Islet precursor cell (in vitro differentiated cells): Measurements from ENCODE around the gene RPTOR.
"Not testable (repeated sequence)": the region's sequence is repeated elsewhere in the genome, so short reads cannot be mapped to it uniquely, and the experiment has no call there.

Source experiments
- DNase-seq: peaks from one replicate; pipeline ENCODE4 v3.0.0-alpha.2; 2018

The RPTOR gene

DNA sequence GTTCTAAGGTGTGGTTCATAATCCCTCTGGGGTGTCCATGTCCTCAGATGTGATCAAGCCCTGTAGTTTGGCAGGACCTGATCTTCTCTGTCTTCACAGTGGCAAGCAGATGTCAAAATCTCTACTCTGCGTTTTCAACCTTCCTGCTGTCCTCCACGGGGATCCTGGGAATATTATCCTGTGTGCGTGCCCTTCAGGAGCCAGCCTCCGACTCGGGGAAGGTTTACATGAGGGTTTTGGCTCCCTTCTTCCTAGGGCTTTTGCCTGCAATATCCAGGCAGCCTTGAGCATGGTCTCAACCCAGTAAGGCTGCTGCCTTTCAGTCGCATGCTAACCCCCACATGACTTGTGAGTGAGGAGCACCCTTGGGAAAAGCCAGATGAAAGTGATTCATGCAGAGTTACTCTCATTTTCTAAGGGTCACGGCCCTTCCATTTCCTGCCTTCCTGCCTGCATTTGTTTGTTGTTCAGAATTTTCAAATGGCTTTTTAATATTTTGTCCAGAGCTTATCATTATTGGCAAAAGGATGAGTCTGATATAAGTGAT is 244.8 kb downstream of the RPTOR start:
- DNase-seq: peak; percentile 57

DNA sequence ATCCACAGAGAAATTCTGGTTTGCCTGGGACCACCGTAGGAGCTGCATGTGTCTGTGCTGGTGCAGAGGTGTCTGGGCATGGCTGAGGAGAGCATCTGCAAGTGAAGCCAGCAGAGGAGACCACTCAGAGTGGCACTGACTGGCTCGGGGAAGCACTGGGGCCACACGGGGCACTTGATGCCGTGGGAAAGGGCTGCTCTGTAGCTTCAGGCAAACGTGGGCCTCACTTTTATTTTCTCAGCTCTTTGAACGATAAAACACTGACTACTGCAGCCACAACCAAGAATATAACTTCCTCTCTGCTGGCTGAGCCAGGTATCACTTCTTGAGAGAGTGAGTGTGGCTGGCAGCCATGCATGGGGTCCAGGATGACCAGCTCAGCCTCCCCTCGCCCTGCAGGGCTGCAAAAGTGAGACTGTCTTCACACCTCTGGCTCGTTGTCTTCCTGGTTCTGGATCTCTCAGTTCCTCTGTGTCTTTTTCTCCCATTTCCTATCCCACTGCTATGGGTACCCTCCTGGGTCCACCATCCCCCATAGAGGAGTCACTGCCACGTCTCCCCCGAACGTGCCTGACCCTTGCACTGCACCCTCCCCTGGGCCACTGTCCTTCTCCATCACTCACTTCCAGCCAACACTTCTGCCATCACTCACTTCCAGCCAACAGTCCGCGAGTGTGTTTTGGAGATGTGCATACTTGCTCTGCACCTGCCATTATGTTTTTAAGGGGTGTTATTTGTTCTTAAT is 245.6 kb downstream of the RPTOR start:
- DNase-seq: peak; percentile 55

DNA sequence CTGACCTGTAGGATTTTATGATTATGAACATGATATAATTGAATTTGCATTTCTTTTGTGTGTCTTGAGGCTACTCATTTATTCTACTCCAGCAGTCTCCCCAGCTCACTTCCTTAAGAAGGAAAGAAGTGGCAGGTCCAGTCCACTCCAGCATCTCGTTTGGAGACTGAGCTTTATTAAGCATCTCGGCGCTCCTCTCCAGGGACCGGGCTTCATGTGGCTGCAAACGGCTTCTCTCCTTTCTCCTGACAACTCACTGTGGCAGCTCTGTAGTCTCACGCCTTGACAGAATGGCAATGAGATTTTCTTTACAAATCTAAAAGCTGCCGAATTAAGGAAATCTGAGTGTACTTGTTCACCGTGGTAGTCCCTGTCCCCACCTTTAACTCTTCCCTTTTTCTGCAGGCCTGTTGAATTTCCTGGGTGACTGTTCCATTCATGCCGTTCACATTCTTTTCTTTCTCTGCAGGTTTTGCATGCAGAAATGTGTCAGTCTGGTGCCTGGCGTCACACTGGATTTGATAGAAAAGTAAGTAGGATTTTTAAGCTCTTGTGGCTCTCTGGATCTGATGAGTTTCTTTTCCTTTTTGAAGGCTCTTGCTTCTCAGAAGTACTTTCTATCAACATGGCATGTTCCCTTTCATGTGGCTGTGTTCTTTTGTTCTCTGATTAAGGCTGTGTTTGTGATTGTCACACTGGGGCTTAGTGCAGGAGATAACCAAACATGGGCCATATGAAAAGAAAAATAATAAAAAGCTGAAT is 246.5 kb downstream of the RPTOR start:
- DNase-seq: no peak

DNA sequence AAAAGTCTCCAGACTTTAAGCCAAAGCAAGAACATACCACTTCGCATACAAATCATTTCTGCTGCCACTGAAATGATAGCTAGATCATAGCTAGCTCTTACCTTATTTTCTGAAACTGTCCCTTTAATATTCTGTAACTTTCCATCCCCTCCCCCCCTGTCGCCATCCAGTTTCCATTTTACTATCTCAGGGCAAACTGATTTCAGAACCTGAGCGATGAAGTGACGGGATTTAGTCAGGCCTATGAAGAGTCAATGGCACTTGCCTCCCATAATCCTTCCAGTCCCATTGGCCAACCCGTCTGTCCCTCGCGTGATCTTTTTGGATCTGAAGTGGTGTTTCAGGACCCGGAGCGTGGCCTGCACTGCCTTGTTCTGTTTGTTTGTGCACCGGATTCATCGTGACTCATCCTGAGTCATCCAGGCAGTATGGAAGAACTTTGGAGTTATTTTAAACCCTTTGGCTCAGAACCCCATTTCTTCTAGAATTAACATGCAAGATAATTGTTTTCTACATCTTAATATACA is 247.2 kb downstream of the RPTOR start:
- DNase-seq: peak; percentile 90

DNA sequence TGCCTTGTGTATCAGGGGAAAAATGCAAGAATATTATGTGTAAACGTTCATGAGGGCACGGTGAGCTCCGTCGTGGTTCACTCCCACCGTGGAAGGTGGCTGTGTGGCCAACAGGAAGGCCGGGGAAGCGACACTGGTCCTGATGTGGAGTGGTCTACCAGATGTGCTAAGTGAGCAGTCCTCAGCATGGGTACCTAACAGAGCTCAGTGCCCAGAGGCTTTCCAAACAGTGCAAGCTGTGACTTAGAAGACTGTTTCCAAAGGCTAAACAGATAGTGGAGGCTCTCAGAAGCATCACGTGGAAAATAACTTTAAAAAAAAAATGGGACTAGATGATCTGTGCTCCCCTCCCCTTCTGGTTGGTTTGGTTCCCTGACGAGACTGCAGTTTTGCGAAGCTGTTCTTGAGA is 247.7 kb downstream of the RPTOR start:
- peak; percentile 56 for DNase-seq

DNA sequence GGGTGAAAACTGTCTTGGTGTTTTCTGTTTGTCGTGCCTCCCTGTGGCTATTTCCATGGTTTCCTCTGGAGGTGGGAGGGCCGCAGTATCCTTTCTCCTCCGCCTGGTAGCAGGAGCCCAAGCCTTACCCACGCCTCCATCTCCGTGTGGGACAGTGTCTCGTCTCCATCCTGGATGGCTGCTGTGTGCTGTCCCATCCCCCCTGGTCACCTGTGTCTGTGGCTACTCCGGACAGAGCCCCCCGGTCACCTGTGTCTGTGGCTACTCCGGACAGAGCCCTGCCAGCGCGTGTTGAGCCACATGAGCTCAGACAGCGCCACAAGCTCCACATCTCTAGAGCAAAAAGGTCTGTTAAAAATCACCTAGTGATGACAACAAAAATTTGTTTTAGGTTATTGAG is 248.8 kb downstream of the RPTOR start:
- peak; percentile 49 for DNase-seq

DNA sequence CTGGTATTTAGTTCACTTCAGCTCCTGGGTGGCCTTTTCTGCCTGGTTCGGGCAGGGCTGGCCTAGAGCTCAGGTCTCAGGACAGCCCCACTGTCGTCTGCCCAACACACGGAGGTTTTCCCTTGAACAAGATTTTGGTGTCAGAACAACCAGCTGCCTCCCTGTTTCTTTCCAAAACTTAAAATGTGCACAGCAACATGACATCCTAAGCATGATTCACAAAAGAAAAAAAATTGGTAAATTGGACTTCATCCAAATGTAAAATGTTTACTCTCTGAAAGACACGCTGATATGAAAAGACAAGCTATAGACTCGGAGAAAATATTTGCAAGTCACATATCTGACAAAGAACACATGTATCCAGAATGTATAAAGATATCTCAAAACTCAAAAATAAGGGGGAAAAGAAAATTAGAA is 249.2 kb downstream of the RPTOR start:
- DNase-seq: no peak

DNA sequence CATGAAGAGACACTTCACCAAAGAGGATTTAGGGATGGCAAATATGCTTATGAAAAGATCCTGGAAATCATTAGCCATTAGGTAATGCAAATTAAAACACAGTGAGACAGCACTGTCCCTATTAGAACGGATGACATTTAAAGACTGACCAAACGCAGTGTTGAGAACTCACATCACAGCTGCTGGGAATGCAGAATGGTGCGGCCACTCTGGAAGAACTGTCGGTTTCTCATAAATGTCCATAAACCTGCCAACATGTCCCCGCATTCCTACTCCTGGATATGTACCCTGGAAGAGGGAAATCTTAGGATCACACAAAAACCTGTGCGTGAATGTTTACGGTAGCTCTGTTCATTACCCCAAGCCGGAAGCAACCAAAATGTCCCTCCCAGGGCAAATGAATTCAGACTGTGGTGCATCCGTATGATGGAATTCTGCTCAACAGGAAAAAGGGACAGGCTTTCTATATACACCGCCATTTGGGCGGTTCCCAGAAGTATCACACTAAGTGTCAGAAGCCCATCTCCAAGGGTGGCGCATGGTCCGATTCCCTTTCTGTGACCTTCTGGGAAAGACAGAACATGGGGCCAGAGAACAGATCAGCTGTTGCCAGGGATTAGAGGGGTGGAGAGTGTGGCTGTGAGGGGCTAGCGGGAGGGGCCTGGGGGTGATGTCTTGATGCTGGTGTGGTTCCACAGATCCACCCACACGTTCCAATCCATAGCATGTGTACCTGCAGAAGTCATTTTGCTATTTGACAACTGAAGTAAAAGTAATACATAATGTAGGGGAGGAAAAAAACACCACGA is 249.8 kb downstream of the RPTOR start:
- no peak for DNase-seq

DNA sequence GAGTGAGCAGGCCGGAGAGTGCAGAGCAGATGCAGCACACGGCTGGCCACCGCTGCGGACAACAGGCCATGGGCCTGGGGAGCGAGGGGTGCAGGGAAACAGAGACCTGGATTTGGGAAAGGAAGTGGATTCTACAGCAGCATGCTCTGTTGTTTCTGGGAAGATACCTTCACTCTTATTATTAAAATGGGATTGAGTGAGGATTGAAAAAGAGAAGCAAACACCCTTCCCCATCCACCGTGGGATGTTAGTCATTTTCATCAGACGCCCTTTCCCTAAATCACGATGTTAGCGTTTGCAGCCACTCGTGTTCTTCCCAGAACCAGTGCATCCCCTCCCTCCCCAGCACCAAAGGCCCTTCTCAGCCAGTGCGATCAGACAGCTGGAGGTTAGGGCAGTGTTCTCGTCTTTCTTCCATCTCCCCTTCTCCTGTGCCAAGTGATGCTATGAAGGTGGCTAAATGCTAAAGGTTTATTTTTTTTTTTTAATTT is 250.5 kb downstream of the RPTOR start:
- DNase-seq: peak; percentile 48

DNA sequence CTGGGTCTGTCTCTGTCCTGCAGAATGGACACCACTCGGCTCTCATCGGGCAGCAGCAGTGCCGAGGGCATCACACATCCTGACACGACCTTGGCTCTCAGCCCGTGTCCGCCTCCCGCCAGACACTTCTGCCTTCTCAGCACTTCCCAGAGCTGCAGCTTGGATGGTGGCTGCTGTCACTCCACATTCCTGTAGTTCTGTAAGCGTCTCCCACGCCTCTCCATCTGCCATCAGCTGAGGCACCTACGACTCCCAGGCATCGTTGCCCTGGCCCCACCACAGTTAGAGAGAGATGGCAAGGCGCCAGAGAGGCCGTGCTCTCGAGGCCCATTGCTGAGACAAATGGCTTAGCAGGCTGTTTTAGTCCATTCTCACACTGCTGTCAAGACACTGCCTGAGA is 251.1 kb downstream of the RPTOR start:
- DNase-seq: peak; percentile 49

DNA sequence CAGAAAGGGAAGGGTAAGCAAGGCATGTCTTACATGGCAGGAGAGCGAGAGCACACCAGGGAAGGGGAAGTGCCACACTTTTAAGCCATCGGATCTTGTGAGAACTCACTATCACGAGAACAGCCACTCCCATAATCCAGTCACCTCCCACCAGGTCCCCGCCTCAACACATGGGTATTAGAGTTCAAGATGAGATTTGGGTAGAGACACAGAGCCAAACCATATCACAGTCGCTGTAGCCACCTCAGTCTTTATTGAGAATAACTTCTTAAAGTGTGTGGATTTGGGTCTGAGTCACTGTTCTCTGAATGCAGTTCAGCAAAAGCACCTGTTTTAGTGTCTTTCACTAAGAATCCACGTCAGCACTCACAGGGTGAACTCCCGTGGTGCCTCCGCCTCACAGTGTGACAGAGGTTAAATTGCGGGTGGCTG is 251.8 kb downstream of the RPTOR start:
- no peak for DNase-seq

DNA sequence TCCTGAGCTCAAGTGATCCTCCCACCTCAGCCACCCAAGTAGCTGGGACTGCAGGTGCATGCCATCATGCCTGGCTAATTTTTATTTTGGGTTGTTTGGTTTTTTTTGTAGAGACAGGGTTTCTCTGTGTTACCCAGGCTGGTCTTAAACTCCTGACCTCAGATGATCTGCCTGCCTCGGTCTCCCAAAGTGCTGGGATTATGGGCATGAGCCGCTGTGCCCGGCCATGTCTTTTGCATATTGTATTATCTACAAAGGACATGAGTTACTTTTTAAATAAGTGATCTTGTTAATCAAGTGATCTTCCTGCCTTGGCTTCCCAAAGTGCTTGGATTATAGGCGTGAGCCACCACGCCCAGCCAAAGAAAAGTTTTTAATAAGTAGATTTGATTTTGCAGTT is 252.6 kb downstream of the RPTOR start:
- DNase-seq: not testable (repeated sequence)

DNA sequence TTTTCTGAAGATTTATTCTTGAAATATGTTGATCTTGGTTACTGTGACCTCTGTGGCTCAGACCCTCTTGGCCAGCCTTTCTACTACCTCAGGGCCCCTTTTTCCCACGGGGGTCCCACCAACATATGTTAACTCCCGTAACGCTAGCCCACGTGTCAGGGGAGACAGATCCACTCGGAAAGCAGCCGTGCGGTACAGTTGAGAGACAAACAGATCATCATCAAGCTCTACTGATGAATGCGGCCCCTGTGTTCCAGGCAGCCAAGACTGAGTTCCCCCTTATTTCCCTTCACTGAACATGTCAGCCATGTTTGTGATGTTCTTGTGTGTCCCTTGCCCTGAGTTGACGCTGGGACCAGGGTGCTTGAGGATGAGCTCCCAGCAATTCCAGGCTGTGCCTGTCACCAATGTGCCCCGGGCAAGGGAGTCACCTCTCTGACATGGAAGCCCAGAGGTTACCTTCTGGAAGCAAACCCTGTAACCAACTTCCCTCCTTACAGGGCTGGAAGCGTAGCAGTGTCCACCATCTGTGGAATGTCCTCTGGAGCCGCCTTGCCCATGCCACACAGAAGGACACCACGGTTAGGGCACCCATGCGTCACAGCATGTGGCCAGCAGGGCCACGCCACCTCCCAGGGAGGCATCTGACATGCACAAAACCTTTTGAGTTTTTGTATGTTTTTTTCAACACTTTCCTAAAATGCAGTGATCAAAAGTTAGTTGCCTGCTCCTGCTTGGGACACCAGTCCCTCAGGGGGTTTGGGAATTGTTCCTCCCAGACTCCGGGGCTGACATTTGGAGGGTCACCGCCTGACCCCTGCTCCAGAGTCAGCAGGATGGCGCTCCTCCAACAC is 253.3 kb downstream of the RPTOR start:
- peak; percentile 54 for DNase-seq

DNA sequence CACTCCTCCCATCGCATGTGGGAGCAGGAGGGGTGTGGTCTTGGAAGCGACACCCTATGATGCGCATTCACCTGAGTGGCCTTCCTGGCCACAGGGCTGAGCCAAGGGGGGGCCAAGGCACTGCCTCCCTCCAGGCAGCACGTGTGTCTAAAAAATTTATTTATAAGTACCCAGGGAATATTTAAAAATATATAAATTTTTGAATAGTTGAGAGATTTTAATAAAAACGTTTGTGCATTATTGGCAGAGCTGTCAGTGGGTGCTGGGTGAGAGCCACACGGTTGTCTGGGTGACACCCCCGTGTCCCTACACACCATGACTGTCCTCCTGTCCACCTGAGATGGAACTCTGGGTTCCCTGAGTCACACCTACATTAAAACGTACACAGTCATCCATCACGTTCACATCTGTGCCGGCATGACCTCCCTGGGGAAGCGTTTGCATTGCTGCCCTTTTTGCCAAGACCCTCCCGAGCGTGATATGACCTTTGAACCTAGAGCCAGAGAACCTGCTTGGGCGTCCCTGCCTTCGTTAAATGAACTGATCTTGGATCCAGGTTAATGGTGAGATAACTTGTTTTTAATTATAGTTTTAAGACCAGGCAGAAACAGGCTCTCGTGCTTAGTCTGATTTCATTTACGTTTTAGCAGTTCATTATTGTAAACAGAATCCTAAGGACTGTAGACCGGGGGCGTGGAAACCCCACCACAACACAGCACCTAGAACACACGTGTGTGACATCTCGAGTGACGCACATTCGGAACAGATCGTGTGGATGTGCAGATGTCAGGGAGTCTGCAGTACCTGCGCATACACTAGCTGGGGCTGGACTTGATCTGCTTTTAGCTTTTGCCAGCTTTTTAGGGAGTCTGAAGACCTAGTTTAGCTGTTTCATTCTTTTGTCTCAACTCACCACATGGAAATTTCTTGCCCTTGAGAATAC is 254.2 kb downstream of the RPTOR start:
- peak; percentile 45 for DNase-seq

DNA sequence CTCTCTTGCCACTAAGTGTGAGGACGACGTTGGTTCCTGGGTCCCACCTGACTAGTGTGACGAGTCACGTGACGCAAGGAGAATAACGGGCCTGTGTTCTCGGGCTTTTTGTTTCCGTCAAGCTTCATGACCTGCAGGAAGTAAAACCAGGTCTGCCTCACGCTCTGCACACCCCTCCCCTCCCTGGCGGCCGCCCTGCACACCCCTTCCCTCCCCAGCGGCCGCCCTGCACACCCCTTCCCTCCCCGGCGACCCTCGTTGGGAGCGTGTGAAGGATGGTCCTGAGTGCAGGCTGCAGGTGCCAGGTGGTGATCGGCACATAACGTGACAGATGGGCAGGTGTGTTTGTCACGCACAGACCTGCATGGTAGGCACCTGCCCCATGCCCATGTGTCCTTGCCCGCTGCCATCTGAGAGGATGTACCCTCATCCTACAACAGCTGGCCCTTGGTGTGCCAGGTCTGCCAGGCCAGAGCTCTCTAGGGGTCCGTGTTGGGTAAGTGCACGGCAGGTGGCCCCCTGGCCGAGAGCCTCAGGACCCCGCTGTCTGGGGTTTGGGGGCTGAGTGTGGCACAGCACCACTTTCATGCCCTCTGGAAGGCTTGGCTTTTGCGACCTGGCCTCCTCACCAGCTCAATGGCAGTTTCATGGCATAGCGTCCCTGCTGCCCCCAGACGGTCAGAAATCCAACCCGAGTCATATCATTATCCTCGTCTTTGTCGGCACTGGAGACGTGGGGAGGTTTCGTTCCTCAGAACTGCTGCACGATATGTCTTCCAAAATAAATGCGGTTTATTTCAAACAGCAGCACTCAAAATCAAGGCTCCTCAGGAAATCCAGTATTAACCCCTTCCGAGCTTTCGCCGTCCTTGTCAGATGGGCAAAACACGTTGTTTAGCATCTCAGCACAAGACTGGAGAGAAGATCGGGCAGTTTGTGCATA is 255.2 kb downstream of the RPTOR start:
- DNase-seq: peak; percentile 53

DNA sequence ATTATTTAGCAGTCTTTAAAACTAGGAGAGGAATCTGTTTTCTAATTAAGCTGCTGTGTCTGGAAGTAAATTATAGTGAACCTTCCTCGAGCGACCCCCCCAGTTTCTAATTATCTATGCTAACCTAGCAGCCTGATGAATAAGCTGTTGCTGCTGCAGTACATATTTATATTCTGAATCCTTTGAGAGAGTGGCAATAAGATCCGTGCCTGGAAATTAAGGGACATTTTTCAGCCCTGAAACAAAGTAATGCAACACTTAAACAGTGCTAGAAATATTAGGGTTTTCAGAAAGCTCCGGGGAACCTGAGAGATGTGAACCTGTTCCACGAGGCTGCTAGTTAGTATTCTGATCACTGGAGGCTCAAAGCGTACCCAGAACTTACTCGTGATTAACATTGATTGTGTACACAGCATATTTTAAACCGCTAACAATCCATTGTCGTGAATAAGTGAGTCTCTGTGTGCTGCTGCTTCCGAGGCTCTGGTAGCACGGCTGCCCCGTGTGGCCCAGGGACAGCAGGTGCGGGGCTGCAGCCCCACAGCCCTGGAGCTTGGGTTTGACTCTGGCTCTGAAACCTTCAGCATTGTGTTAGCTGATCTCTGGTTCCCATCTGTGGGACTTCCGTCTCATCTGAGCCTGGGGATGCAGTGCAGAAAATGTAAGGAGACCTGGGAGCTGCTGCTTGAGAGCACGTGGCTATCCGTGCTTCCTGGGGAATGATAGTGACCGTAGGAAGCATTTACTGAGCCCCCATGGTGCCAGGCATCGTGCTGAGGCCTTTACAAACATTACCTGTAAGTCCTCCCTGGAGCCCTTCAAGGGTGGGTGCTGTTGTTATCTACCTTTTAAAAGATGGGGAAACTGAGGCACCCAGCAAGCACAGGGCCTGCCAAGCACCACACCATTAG is 256.1 kb downstream of the RPTOR start:
- DNase-seq: peak; percentile 50

DNA sequence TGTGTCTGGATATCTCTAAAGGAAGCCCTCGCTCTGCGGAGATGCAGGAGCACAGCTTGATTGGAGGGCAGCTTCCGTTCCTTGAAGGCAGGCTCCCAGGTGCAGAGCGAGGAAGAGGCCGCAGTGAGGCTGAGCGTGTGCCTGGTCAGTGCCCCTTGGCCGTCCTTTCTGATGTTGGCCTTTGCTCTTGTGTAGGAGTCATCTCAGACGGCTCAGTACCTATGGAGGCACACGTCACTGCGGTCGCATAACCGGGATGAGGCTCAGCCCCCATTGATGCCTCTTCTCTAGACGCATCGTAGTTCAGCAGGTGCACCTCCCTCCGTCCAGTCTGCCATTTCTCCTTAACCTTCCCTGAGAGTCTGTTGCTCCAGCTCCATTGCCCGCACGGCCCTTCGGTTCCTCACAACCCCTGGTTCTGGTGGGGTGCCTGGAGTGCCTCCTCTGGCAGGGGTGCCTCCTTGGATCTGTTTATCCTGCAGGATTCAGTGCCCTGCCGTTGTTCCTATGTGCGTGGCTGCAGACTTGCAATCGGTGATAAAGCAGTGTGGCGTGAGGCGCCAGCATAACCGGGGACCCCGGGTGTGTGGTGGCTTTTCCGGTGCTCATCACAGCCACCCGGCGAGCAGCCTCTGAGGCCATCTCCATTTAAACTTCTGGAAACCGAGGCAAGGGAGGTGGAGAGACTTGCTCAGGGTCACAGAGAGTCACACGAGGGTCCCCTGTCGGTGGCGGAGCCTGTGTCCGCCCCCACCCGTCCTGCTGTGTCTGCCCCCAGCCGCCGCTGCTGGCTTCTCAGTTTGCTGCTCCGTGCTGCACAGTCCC is 258.2 kb downstream of the RPTOR start:
- peak; percentile 45 for DNase-seq
